Right lobe of liver (tissue), 6 donors: ENCODE data around the gene HNMT. TPM values are rescaled to one million over a fixed set of nuclear protein-coding genes. Genes with fewer than 3 reads are reported as not detected.

Source experiments
- ATAC-seq, 4 donors: fragments of 200-7000 bp; cut with Tn5 transposase; one replicate each; pipeline ENCODE4 v1.9.1; 2020; ENCODE audit warnings: mild to moderate bottlenecking in 4 of 4, moderate library complexity in 4 of 4
- DNase-seq, 3 donors: peaks; one replicate each; pipeline ENCODE4 v3.0.0-alpha.2; 2020
- H3K27ac ChIP-seq, 3 donors: fragments of 200-600 bp; one replicate each; pipeline ENCODE4 v1.8.0; 2022
- H3K27me3 ChIP-seq, 2 donors: fragments of 200-600 bp; one replicate each; pipeline ENCODE4 v1.8.0; 2022
- H3K36me3 ChIP-seq, 4 donors: fragments of 200-600 bp; sonication (generic) in 1 of 4; one replicate each; pipeline versions ENCODE4 v1.5.1 to v1.8.0; 2017 to 2022; ENCODE audit warnings: control low read depth in 1 of 4
- H3K4me1 ChIP-seq, 4 donors: fragments of 200-600 bp; sonication (generic) in 1 of 4; one replicate each; pipeline versions ENCODE4 v1.5.1 to v1.8.0; 2017 to 2022; ENCODE audit warnings: control low read depth in 1 of 4
- H3K4me3 ChIP-seq, 3 donors: fragments of 200-600 bp; one replicate each; pipeline ENCODE4 v1.8.0; 2022
- H3K9me3 ChIP-seq, 4 donors: fragments of 200-600 bp; sonication (generic) in 1 of 4; one replicate each; pipeline versions ENCODE4 v1.5.1 to v1.8.0; 2017 to 2022; ENCODE audit warnings: control low read depth in 1 of 4
- POLR2A ChIP-seq: fragments of 450-650 bp; IDR thresholded peaks from one replicate; pipeline ENCODE4 v1.6.1; 2017; ENCODE audit warnings: antibody characterized with exemption, mild to moderate bottlenecking
- WGBS: methylation state at CpG from one replicate; pipeline ENCODE4 v1.1.6; 2018; ENCODE audit warnings: low coverage, low lambda C conversion rate; ENCODE audit not compliant: insufficient coverage; ENCODE audit errors: missing lambda C conversion rate; 5-methylcytosine and 5-hydroxymethylcytosine counted together
- intact Hi-C, 2 donors: fragments of 100-400 bp; cut with DNase I; formaldehyde crosslinking; loops; one replicate each; pipeline versions ENCODE4 v1.11.2 to v1.14.1; 2022
- total RNA-seq, 6 experiments: library from RNA; depleted of rRNA in 2 of 6; stranded (reverse); fragments of >200 nt in 2 of 6; fragmentation: NEBNext Ultra II Directional in 3 of 6; extraction: Animal tissue kit (Norgen Biotek cat#: 25700) in 3 of 6; gene quantifications; one replicate each; pipeline versions ENCODE4 v1.1.0 to v1.2.4, GENCODE V29; 2016 to 2023
- TF ChIP-seq, protein P1 (sequence below), 4 donors: fragments of 200-600 bp in 3 of 4; fragments of 450-650 bp in 1 of 4; IDR thresholded peaks; one replicate each; pipeline versions ENCODE4 v1.5.1 to v1.8.0; 2016 to 2022; ENCODE audit warnings: antibody characterized with exemption in 4 of 4, mild to moderate bottlenecking in 2 of 4
- donor health status: DM: no; HTN: yes; CAD: no.
- donor health status: DM: no; HTN: no; CAD: no.
- donor health status: DM: no; HTN: no; CAD: no.
- donor health status: DM: no; HTN: yes; CAD: no.
- donor health status: DM: no; HTN: yes; CAD: no.

HNMT gene
- total RNA-seq, 6 experiments from 2014 or later, result 47.2 to 101 (median 59.8) TPM

DNA sequence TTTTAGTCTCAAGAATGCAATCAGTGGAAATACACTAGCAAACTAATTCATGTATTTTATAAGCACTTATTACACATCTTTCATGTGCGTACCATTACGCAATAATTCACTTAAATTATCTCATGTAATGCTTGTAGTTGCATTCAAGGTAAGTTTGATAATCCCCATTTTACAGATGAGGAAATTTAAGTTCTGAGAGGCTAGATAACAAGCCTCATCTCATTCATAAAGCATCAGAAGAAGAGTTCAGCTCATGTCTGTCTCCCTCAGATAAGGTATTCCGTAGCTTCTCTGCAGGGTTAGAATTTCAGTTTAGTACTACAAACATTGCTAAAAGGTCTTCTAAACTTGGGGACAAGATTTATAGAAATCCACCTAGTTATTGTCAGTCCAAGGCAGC is 47.8 kb downstream of the HNMT start:
- no peaks in the 10 kb centered on the region for H3K4me1 ChIP-seq
- no peak for TF ChIP-seq POLR2A
- TF ChIP-seq, protein P1, sequence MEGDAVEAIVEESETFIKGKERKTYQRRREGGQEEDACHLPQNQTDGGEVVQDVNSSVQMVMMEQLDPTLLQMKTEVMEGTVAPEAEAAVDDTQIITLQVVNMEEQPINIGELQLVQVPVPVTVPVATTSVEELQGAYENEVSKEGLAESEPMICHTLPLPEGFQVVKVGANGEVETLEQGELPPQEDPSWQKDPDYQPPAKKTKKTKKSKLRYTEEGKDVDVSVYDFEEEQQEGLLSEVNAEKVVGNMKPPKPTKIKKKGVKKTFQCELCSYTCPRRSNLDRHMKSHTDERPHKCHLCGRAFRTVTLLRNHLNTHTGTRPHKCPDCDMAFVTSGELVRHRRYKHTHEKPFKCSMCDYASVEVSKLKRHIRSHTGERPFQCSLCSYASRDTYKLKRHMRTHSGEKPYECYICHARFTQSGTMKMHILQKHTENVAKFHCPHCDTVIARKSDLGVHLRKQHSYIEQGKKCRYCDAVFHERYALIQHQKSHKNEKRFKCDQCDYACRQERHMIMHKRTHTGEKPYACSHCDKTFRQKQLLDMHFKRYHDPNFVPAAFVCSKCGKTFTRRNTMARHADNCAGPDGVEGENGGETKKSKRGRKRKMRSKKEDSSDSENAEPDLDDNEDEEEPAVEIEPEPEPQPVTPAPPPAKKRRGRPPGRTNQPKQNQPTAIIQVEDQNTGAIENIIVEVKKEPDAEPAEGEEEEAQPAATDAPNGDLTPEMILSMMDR (IDR thresholded peaks at IDR 0.05), result no peak
- no peaks in the 10 kb centered on the region for H3K27me3 ChIP-seq
- ATAC-seq (no peak), DNase-seq (no peak)
- peaks cover 0 to 16% (median 8%) of the 10 kb centered on the region in 4 donors for H3K36me3 ChIP-seq
- H3K4me3 ChIP-seq, result no peak overlapping the region
- H3K27ac ChIP-seq, result no peak overlapping the region
- no peaks in the 10 kb centered on the region for H3K9me3 ChIP-seq
- WGBS, result 95% methylated on average over 3 of the region's 3 CpGs
- intact Hi-C loops, result no loop called here

DNA sequence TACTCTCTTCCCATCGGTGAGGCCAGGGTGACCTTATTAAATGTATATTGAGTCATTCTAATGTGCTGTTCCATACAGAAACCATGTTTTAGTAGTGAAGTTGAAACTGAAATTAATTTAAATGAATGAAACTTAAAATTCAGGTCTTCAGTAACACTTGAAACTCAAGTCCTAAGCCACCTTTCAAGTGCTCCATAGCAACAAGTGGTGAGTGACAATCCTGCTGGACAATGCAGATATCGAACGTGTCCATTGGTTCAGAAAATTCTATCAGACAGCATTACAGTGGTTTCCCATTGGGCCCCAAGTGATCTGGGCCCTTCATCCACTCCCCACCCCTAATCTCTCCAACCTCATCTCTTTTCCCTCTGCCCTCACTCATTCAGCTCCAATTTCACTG is 48.7 kb downstream of the HNMT start:
- no peaks in the 10 kb centered on the region for H3K9me3 ChIP-seq
- H3K4me1 ChIP-seq, result no peaks in the 10 kb centered on the region
- H3K27ac ChIP-seq, result no peak overlapping the region
- intact Hi-C loops, result no loop called here
- peaks cover 0 to 13% (median 4%) of the 10 kb centered on the region in 4 donors for H3K36me3 ChIP-seq
- 90% methylated on average over 3 of the region's 3 CpGs for WGBS
- DNase-seq (no peak), ATAC-seq (no peak)
- no peak overlapping the region for H3K4me3 ChIP-seq
- no peak for TF ChIP-seq POLR2A
- TF ChIP-seq, protein P1 (IDR thresholded peaks at IDR 0.05), result no peak
- H3K27me3 ChIP-seq, result no peaks in the 10 kb centered on the region

DNA sequence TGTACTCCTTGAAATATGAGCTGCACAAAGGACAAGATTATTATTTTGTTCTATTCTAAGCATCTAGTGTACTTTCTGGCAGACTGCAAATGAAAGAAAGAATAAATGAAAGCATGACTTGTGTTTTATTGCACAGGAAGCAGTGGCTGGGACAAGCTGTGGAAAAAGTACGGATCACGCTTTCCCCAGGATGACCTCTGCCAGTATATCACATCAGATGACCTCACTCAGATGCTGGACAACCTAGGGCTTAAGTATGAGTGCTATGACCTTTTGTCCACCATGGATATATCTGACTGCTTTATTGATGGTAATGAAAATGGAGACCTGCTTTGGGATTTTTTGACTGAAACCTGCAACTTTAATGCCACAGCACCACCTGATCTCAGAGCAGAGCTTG is 49.4 kb downstream of the HNMT start:
- ATAC-seq (no peak), DNase-seq (no peak)
- no peak for TF ChIP-seq POLR2A
- TF ChIP-seq, protein P1 (IDR thresholded peaks at IDR 0.05), result no peak
- H3K9me3 ChIP-seq, result no peaks in the 10 kb centered on the region
- no peaks in the 10 kb centered on the region for H3K27me3 ChIP-seq
- H3K27ac ChIP-seq, result no peak overlapping the region
- H3K4me3 ChIP-seq, result no peak overlapping the region
- H3K4me1 ChIP-seq, result no peaks in the 10 kb centered on the region
- intact Hi-C loops, result no loop called here
- WGBS, result 74% methylated on average over 2 of the region's 2 CpGs
- H3K36me3 ChIP-seq, result peaks cover 0 to 9% (median 3%) of the 10 kb centered on the region in 4 donors

DNA sequence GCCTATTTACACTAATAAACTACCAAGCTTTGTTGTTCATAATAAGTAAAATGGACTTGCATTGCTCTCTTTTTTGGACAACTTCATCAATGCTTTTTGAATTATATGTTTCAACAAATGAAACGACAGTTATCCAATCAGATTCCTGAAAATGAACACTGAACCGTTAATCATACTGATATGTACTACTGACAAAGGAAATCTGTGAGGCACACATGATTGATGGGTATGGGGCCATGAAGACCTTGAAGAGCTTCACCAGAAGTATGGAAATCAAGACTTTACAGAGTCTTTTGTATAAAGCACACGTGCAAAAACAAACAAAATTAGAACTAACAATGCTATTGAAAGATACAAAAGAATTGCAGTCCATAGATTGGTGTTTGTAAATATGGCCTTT is 51.2 kb downstream of the HNMT start:
- DNase-seq (no peak), ATAC-seq (no peak)
- H3K36me3 ChIP-seq, result peaks cover 0 to 9% (median 3%) of the 10 kb centered on the region in 4 donors
- H3K4me1 ChIP-seq, result no peaks in the 10 kb centered on the region
- no peak overlapping the region for H3K4me3 ChIP-seq
- intact Hi-C loops, result no loop called here
- H3K27ac ChIP-seq, result no peak overlapping the region
- no peaks in the 10 kb centered on the region for H3K9me3 ChIP-seq
- no peak for TF ChIP-seq POLR2A
- TF ChIP-seq, protein P1 (IDR thresholded peaks at IDR 0.05), result no peak
- 61% methylated on average over 3 of the region's 3 CpGs for WGBS
- no peaks in the 10 kb centered on the region for H3K27me3 ChIP-seq
